Erythroblast (primary cell): Measurements from ENCODE around the gene CENPF.
"Not testable (repeated sequence)": the region's sequence is repeated elsewhere in the genome, so short reads cannot be mapped to it uniquely, and the experiment has no call there.

Experiments used
- DNase-seq, 2 experiments: peaks; one replicate each; lab custom pipeline; 2025; lab: John Stamatoyannopoulos, UW
- GATA1 ChIP-seq: IDR thresholded peaks from 2 replicates; pipeline ENCODE4 v1.6.1; 2011; ENCODE audit warnings: low read depth, mild to moderate bottlenecking, control low read depth, low read length, moderate library complexity
- POLR2A ChIP-seq: IDR thresholded peaks from 2 replicates; pipeline ENCODE4 v1.6.1; 2011; ENCODE audit warnings: mild to moderate bottlenecking, low read length

The CENPF gene

GRCh38 chr1:214590696-214591095 lies 12.3 kb upstream of the CENPF start:
- DNase-seq: no peak

GRCh38 chr1:214591918-214592317 lies 11.1 kb upstream of the CENPF start:
- DNase-seq: not testable (repeated sequence)

More at GRCh38 chr1:214590696-214591095, 12.3 kb upstream of the CENPF start:
- TF ChIP-seq GATA1 (no peak), POLR2A (no peak)

- no peak for DNase-seq
Measured at GRCh38 chr1:214593158-214593557, 9.8 kb upstream of the CENPF start.

GRCh38 chr1:214603819-214604252 lies 841 bp downstream of the CENPF start:
- peak; percentile 52 to 67 for DNase-seq
- TF ChIP-seq POLR2A (no peak), GATA1 (no peak)

More at GRCh38 chr1:214593158-214593557, 9.8 kb upstream of the CENPF start:
- TF ChIP-seq POLR2A (no peak), GATA1 (no peak)

GRCh38 chr1:214604523-214604922 lies 1.5 kb downstream of the CENPF start:
- no peak for TF ChIP-seq POLR2A
- no peak for TF ChIP-seq GATA1
- DNase-seq: no peak

- not testable (repeated sequence) for DNase-seq
Measured at GRCh38 chr1:214605484-214605883, 2.5 kb downstream of the CENPF start.

GRCh38 chr1:214605933-214606925 lies 3.2 kb downstream of the CENPF start:
- DNase-seq: not testable (repeated sequence)

GRCh38 chr1:214607492-214608215 lies 4.7 kb downstream of the CENPF start:
- not testable (repeated sequence) for DNase-seq

- DNase-seq: not testable (repeated sequence)
Measured at GRCh38 chr1:214608216-214608783, 5.3 kb downstream of the CENPF start.

- not testable (repeated sequence) for DNase-seq
Measured at GRCh38 chr1:214608817-214609216, 5.8 kb downstream of the CENPF start.

- TF ChIP-seq GATA1 (no peak), POLR2A (no peak)
- no peak for DNase-seq
Measured at GRCh38 chr1:214609692-214610091, 6.7 kb downstream of the CENPF start.

- DNase-seq: not testable (repeated sequence)
Measured at GRCh38 chr1:214610136-214610535, 7.1 kb downstream of the CENPF start.

GRCh38 chr1:214615109-214615508 lies 12.1 kb downstream of the CENPF start:
- DNase-seq: no peak
- TF ChIP-seq POLR2A (no peak), GATA1 (no peak)

GRCh38 chr1:214615871-214616270 lies 12.9 kb downstream of the CENPF start:
- DNase-seq: no peak

More at GRCh38 chr1:214615871-214616270, 12.9 kb downstream of the CENPF start:
- TF ChIP-seq POLR2A (no peak), GATA1 (no peak)
